Neuronal stem cell (in vitro differentiated cells): ENCODE measurements around the gene EIF2B2. TPM values are rescaled to one million over a fixed set of nuclear protein-coding genes. Genes with fewer than 3 reads are reported as not detected.
A peak's percentile ranks its signal among the peaks of the same experiment; 100 is the strongest.

Source experiments
- DNase-seq: peaks from one replicate; pipeline ENCODE4 v3.0.0-alpha.2; 2013; ENCODE audit warnings: low spot score
- H2AFZ ChIP-seq: one replicate; pipeline ENCODE4 v1.6.1; 2013; ENCODE audit warnings: mild to moderate bottlenecking, low read length, inconsistent platforms
- H2AK5ac ChIP-seq: 2 replicates; pipeline ENCODE4 v1.6.1; 2013; ENCODE audit warnings: low read depth, mild to moderate bottlenecking, inconsistent platforms, low read length, moderate library complexity, mixed read lengths
- H2BK120ac ChIP-seq: 2 replicates; pipeline ENCODE4 v1.6.1; 2013; ENCODE audit warnings: low read depth, mild to moderate bottlenecking, inconsistent platforms, low read length, moderate library complexity, mixed read lengths
- H2BK12ac ChIP-seq: one replicate; pipeline ENCODE4 v1.6.1; 2013; ENCODE audit warnings: low read length, inconsistent platforms
- H2BK15ac ChIP-seq: 2 replicates; pipeline ENCODE4 v1.6.1; 2013; ENCODE audit warnings: mild to moderate bottlenecking, low read length, inconsistent platforms, mixed read lengths
- H2BK5ac ChIP-seq: one replicate; pipeline ENCODE4 v1.6.1; 2013; ENCODE audit warnings: inconsistent platforms, mild to moderate bottlenecking, low read length, moderate library complexity
- H3K14ac ChIP-seq: one replicate; pipeline ENCODE4 v1.6.1; 2013; ENCODE audit warnings: low read length, inconsistent platforms
- H3K18ac ChIP-seq: 2 replicates; pipeline ENCODE4 v1.6.1; 2013; ENCODE audit warnings: low read length, inconsistent platforms
- H3K23ac ChIP-seq: 2 replicates; pipeline ENCODE4 v1.6.1; 2013; ENCODE audit warnings: low read depth, mild to moderate bottlenecking, mixed read lengths, low read length, inconsistent platforms; ENCODE audit not compliant: poor library complexity
- H3K27ac ChIP-seq: replicated peaks from 3 replicates; pipeline ENCODE4 v1.5.1; 2013; ENCODE audit warnings: low read length, inconsistent platforms
- H3K27me3 ChIP-seq, 3 experiments: 2 replicates each; pipeline ENCODE4 v1.6.1; 2013; ENCODE audit warnings: low read length in 3 of 3, mild to moderate bottlenecking in 2 of 3, inconsistent platforms in 1 of 3, low read depth in 1 of 3, mixed read lengths in 1 of 3, moderate library complexity in 1 of 3; ENCODE audit not compliant: control insufficient read depth in 3 of 3, insufficient read depth in 3 of 3
- H3K36me3 ChIP-seq, 2 donors: replicated peaks in 1 of 2; 2 replicates each; pipeline ENCODE4 v1.6.1; 2013; ENCODE audit warnings: low read length in 2 of 2; ENCODE audit not compliant: control insufficient read depth in 2 of 2, insufficient read depth in 2 of 2
- H3K4ac ChIP-seq: 2 replicates; pipeline ENCODE4 v1.6.1; 2013; ENCODE audit warnings: inconsistent platforms, mild to moderate bottlenecking, low read length, moderate library complexity
- H3K4me1 ChIP-seq, 2 donors: 1 replicate in 1 of 2; 2 replicates in 1 of 2; pipeline ENCODE4 v1.6.1; 2013; ENCODE audit warnings: low read length in 2 of 2, low read depth in 1 of 2; ENCODE audit not compliant: control insufficient read depth in 2 of 2, insufficient read depth in 1 of 2
- H3K4me2 ChIP-seq: one replicate; pipeline ENCODE4 v1.6.1; 2013; ENCODE audit warnings: mild to moderate bottlenecking, low read length, inconsistent platforms; ENCODE audit not compliant: insufficient read depth, poor library complexity, severe bottlenecking
- H3K4me3 ChIP-seq, 2 donors: 2 replicates each; pipeline ENCODE4 v1.5.1; 2013; ENCODE audit warnings: low read length in 2 of 2, mild to moderate bottlenecking in 2 of 2, inconsistent platforms in 1 of 2, moderate library complexity in 1 of 2
- H3K79me1 ChIP-seq: one replicate; pipeline ENCODE4 v1.6.1; 2013; ENCODE audit warnings: low read depth, mild to moderate bottlenecking, inconsistent platforms, low read length, moderate library complexity
- H3K9ac ChIP-seq: one replicate; pipeline ENCODE4 v1.6.1; 2013; ENCODE audit warnings: mild to moderate bottlenecking, low read depth, low read length, inconsistent platforms; ENCODE audit not compliant: poor library complexity
- H3K9me3 ChIP-seq, 2 donors: replicated peaks in 1 of 2; 2 replicates each; pipeline versions ENCODE3 to v1.6.1; 2013; ENCODE audit warnings: low read length in 2 of 2, mild to moderate bottlenecking in 2 of 2, inconsistent platforms in 1 of 2, low read depth in 1 of 2, mixed read lengths in 1 of 2, moderate library complexity in 1 of 2; ENCODE audit not compliant: control insufficient read depth in 2 of 2, insufficient read depth in 1 of 2
- H4K8ac ChIP-seq: one replicate; pipeline ENCODE4 v1.6.1; 2013; ENCODE audit warnings: low read depth, mild to moderate bottlenecking, inconsistent platforms, low read length, moderate library complexity
- H4K91ac ChIP-seq: one replicate; pipeline ENCODE4 v1.6.1; 2013; ENCODE audit warnings: low read length, low read depth, mild to moderate bottlenecking, inconsistent platforms; ENCODE audit not compliant: poor library complexity
- WGBS, 2 donors: extraction: QIAGEN DNeasy Blood & Tissue Kit; methylation state at CpG; one replicate each; pipeline ENCODE4 v1.1.7; 2013; ENCODE audit warnings: missing lambda C conversion rate in 2 of 2, mixed read lengths in 1 of 2; ENCODE audit not compliant: insufficient read length in 2 of 2, insufficient replicate concordance in 1 of 2; ENCODE audit errors: extremely low coverage in 2 of 2; 5-methylcytosine and 5-hydroxymethylcytosine counted together
- polyA plus RNA-seq, 2 experiments: library from polyadenylated mRNA; stranded (reverse); fragments of 200-250 nt; gene quantifications; one replicate each; pipeline ENCODE4 v1.2.3, GENCODE V29; 2013

The EIF2B2 gene
- 27.5 TPM for polyA plus RNA-seq (2013, experiment 1 of 2)
- polyA plus RNA-seq (2013, experiment 2 of 2), result 27.3 TPM

DNA sequence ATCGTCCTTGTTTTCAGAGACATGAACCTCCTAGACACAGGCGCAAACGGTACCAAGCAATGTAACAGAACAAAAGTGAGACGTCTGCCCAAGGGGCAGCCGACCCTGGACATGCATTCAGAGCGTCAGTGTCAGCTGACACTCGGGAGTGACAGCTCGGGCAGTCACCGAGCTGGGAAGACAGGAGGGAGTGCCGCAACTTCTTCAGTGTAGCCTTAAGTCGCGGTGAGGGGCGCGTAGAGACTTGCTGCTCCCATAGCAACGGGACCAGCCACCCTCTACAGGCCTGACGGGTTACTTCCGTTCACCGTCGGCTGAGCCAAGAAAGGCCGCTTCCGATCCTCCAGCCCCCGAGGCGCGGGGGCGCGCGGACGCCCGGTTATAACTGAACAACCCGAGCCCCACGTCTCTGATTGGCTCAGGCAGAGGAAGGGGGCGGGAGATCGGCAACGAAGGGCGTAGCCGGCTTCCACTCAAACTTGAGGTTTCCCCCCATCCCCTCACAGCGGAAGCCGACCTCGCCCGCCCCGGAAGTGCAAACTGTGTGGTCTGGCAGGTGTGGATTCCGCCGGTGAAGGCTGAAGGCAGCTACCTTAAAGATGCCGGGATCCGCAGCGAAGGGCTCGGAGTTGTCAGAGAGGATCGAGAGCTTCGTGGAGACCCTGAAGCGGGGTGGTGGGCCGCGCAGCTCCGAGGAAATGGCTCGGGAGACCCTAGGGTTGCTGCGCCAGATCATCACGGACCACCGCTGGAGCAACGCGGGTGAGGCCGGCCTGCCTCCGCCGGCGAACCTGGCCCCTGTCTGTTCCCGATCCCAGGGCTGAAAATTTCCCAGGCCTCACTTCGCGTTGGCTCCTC, at the start of gene EIF2B2:
TSS of gene EIF2B2 (plus strand) at position 530 of the 858 bp plus-strand sequence. CDS start at position 600, 70 bp downstream.
- no peak within 1 kb of the TSS for H4K8ac ChIP-seq
- H3K4me2 ChIP-seq, result peak within 1 kb of the TSS; percentile 80
- H3K23ac ChIP-seq, result peak within 1 kb of the TSS; percentile 59
- peaks cover 0 to 2% of the 10 kb centered on the region in 2 donors for H3K9me3 ChIP-seq
- WGBS, 2 donors, result no CpG with 5 or more reads among the region's 66 CpGs
- H3K79me1 ChIP-seq, result peaks cover 8% of the 10 kb centered on the region
- H3K18ac ChIP-seq, result peak within 1 kb of the TSS; percentile 95
- peak within 1 kb of the TSS; percentile 91 for H3K9ac ChIP-seq
- H3K4me1 ChIP-seq, result peaks cover 4 to 6% of the 10 kb centered on the region in 2 donors
- no peak within 1 kb of the TSS for H3K4ac ChIP-seq
- peak; percentile 97 for DNase-seq
- no peak within 1 kb of the TSS for H2BK15ac ChIP-seq
- H3K27me3 ChIP-seq, result no peaks in the 10 kb centered on the region
- peak within 1 kb of the TSS; percentile 73 for H3K27ac ChIP-seq
- no peak within 1 kb of the TSS for H3K14ac ChIP-seq
- H2BK5ac ChIP-seq, result no peak within 1 kb of the TSS
- peak within 1 kb of the TSS; percentile 83 for H2AFZ ChIP-seq
- H2BK12ac ChIP-seq, result no peak within 1 kb of the TSS
- peak within 1 kb of the TSS; percentile 84 to 93 for H3K4me3 ChIP-seq
- no peak within 1 kb of the TSS for H2AK5ac ChIP-seq
- H3K36me3 ChIP-seq, result peaks cover 11 to 37% of the 10 kb centered on the region in 2 donors
- H2BK120ac ChIP-seq, result no peak within 1 kb of the TSS
- H4K91ac ChIP-seq, result no peak within 1 kb of the TSS

DNA sequence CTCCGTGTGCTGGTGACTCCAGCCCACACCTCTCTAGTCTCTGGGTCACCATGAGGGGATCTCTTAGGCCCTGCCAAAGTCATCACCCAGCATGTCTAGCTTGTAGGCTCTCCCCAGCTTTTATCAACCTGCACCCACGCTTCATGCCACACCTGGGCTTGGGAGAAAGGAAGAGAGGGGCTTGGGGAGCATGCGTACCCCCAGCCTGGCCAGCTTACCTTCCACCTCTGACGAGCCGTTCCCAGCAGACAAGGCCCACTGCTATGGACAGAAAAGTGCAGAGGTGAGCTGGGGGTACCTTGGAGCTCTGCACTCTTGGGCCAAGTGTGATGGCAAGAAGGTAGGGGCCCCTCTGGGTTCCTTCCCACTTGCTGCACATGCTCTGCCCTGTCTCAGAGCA, 49.0 kb upstream of the EIF2B2 start:
- Histone ChIP-seq H2BK5ac (peak overlapping the region; percentile 9), H3K4me3 (no peak overlapping the region), H2BK12ac (no peak overlapping the region), H4K8ac (no peak overlapping the region), H2BK15ac (peak overlapping the region; percentile 16), H3K4me1 (peaks cover 30 to 50% of the 10 kb centered on the region in 2 donors), H3K9ac (no peak overlapping the region), H3K18ac (peak overlapping the region; percentile 32), H2AK5ac (peak overlapping the region; percentile 59), H3K4me2 (no peak overlapping the region), H2BK120ac (no peak overlapping the region), H3K27me3 (peaks cover 0 to 11% (median 0%) of the 10 kb centered on the region in 3 experiments), H3K79me1 (peaks cover 3% of the 10 kb centered on the region), H3K14ac (no peak overlapping the region), H3K36me3 (no peaks in the 10 kb centered on the region), H3K9me3 (no peaks in the 10 kb centered on the region), H3K4ac (no peak overlapping the region), H4K91ac (no peak overlapping the region), H2AFZ (no peak overlapping the region), H3K23ac (no peak overlapping the region), H3K27ac (no peak overlapping the region)
- DNase-seq, result no peak
- no CpG with 5 or more reads among the region's 5 CpGs for WGBS, 2 donors

DNA sequence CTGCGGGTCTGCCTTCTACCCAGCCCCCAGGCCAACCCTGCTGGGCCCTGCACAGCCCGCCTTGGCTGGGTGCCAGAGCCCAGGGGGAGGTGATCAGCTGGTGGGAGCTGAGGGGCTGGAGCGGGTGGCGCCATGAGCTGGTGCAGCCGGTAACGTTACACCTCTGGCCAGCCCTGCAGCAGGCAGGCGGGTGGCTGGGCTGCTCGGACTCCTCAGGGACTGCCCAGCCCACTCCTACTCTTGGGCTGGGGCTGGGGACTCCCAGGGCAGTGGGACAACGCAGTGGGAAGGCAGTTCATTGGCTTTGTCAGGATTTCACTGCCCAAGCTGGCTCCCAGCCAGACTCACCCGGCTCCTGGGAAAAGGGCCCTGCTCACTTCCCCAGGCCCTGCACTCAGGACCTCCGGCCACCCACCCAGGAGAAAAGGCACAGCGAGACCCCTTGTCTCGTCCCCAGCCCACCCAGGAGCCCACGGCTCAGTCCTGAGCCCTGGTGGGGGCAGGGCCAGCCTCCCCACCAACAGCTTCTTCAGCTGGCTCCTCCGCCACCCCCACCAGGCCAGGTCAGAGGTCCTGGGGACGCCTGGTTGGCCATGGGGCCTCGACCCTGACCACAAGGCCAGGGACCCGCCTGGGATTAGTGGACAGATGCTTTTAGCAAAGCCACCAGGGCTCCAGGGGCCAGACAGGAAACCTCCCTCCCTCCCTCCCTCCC, 48.3 kb upstream of the EIF2B2 start:
- Histone ChIP-seq H3K4me1 (peaks cover 30 to 50% of the 10 kb centered on the region in 2 donors), H3K4me3 (no peak overlapping the region), H3K4ac (no peak overlapping the region), H3K14ac (no peak overlapping the region), H3K36me3 (no peaks in the 10 kb centered on the region), H3K79me1 (peaks cover 3% of the 10 kb centered on the region), H2AK5ac (peak overlapping the region; percentile 88), H3K23ac (peak overlapping the region; percentile 31), H4K8ac (no peak overlapping the region), H3K27me3 (peaks cover 0 to 11% (median 0%) of the 10 kb centered on the region in 3 experiments), H3K9ac (no peak overlapping the region), H2BK12ac (no peak overlapping the region), H2BK120ac (no peak overlapping the region), H2BK5ac (no peak overlapping the region), H3K27ac (no peak overlapping the region), H3K4me2 (no peak overlapping the region), H2AFZ (peak overlapping the region; percentile 75), H2BK15ac (peak overlapping the region; percentile 72), H4K91ac (no peak overlapping the region), H3K9me3 (no peaks in the 10 kb centered on the region), H3K18ac (peak overlapping the region; percentile 80)
- WGBS, 2 donors, result no CpG with 5 or more reads among the region's 18 CpGs
- DNase-seq, result no peak

DNA sequence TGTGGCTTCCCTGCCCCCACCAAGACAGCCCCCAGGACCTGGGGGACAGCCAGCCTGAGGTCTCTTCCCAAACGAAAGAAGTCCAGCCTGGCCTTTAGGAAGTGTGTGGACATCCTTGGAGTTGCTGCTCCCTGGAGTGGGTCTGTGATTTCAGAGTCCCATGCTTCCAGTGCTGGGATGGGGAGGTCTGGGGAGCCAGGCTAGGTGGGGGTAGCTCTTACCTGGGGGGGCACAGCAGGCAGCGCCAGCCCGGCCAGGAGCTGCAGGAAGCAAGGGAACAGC, 47.8 kb upstream of the EIF2B2 start:
- peak overlapping the region; percentile 73 for H3K4me2 ChIP-seq
- H3K36me3 ChIP-seq, result no peaks in the 10 kb centered on the region
- peak overlapping the region; percentile 54 for H2BK5ac ChIP-seq
- DNase-seq, result no peak
- no peak overlapping the region for H4K8ac ChIP-seq
- H2BK12ac ChIP-seq, result peak overlapping the region; percentile 46
- no peak overlapping the region for H4K91ac ChIP-seq
- no peak overlapping the region for H3K27ac ChIP-seq
- H3K4ac ChIP-seq, result peak overlapping the region; percentile 41
- no peak overlapping the region for H3K14ac ChIP-seq
- H3K18ac ChIP-seq, result peak overlapping the region; percentile 88
- H2AK5ac ChIP-seq, result peak overlapping the region; percentile 88
- H3K27me3 ChIP-seq, result peaks cover 0 to 11% (median 0%) of the 10 kb centered on the region in 3 experiments
- H3K4me1 ChIP-seq, result peaks cover 30 to 50% of the 10 kb centered on the region in 2 donors
- peak overlapping the region; percentile 31 for H3K23ac ChIP-seq
- peak overlapping the region; percentile 75 for H2AFZ ChIP-seq
- H3K4me3 ChIP-seq, result peak overlapping the region in 1 of 2 donors; percentile 66
- peak overlapping the region; percentile 63 for H3K9ac ChIP-seq
- peak overlapping the region; percentile 53 for H2BK15ac ChIP-seq
- no peaks in the 10 kb centered on the region for H3K9me3 ChIP-seq
- H3K79me1 ChIP-seq, result peaks cover 3% of the 10 kb centered on the region
- WGBS, 2 donors, result no CpG with 5 or more reads among the region's 3 CpGs
- peak overlapping the region; percentile 79 for H2BK120ac ChIP-seq
